ENCODE results near the gene HOXA1.

GRCh38 chr7:27101171-27101956 is 5.6 kb upstream of the HOXA1 start:
- TF ChIP-seq POLR2A (IDR thresholded peaks at IDR 0.05; ENCODE audit: low read length), result no peak
- no peak for TF ChIP-seq GATA1 (IDR thresholded peaks at IDR 0.05; ENCODE audit: low read depth, low read length)

All from erythroblast (primary cell).